Measurements from ENCODE around the gene BCOR. TPM values are rescaled to one million over a fixed set of nuclear protein-coding genes. Genes with fewer than 3 reads are reported as not detected.

BCOR gene
- total and polyA plus RNA-seq, 2 of the 13 experiments (the other 11 are each of a cell fraction or from before 2014, with no cell fraction given) = 14.3 to 15.2 TPM

- TF ChIP-seq PATZ1 (CRISPR knock-in tag; IDR thresholded peaks at IDR 0.05) = peak; percentile 54; the same call in 1 of the 2 replicates
- TF ChIP-seq ZFP41 (CRISPR knock-in tag; IDR thresholded peaks at IDR 0.05; ENCODE audit: borderline replicate concordance) = no peak
- peak; percentile 76 for TF ChIP-seq HIC2 (CRISPR knock-in tag; IDR thresholded peaks at IDR 0.05; ENCODE audit: low read depth)
- TF ChIP-seq PITX1 (CRISPR knock-in tag; IDR thresholded peaks at IDR 0.05) = peak; percentile 100
- TF ChIP-seq PAXIP1 (CRISPR knock-in tag; conservative IDR thresholded peaks at IDR 0.05) = peak; percentile 83
- no peak for TF ChIP-seq GTF2F1 (IDR thresholded peaks at IDR 0.05; ENCODE audit: low read length)
- TF ChIP-seq TEAD3 (CRISPR knock-in tag; optimal IDR thresholded peaks at IDR 0.05; ENCODE audit: borderline replicate concordance) = peak; percentile 50
- TF ChIP-seq GMEB1 (CRISPR knock-in tag; IDR thresholded peaks at IDR 0.05; ENCODE audit: borderline replicate concordance) = no peak
- peak; percentile 65; the same call in 1 of the 2 replicates for TF ChIP-seq PHF21A (CRISPR knock-in tag; IDR thresholded peaks at IDR 0.05)
- no peak for TF ChIP-seq SOX13 (IDR thresholded peaks at IDR 0.05)
- peak in 1 of 2 experiments; percentile 71; a peak in 2 of 4 replicates for TF ChIP-seq SOX13 (CRISPR knock-in tag; conservative IDR thresholded peaks at IDR 0.05 in 1 of 2, IDR thresholded peaks at IDR 0.05 in 1 of 2)
- TF ChIP-seq DPF2 (CRISPR knock-in tag; IDR thresholded peaks at IDR 0.05; ENCODE audit: borderline replicate concordance, low read depth) = peak; percentile 56; the same call in 1 of the 2 replicates
- TF ChIP-seq EP300 (IDR thresholded peaks at IDR 0.05; ENCODE audit: low read depth in 2 of 2, low read length in 2 of 2) = peak in 1 of 2 experiments; percentile 64; a peak in 2 of 4 replicates
- no peak for TF ChIP-seq EP300 (CRISPR knock-in tag; IDR thresholded peaks at IDR 0.05; ENCODE audit: borderline replicate concordance)
- no peak for TF ChIP-seq ZNF326 (CRISPR knock-in tag; IDR thresholded peaks at IDR 0.05; ENCODE audit: borderline replicate concordance)
- TF ChIP-seq NR2F6 (IDR thresholded peaks at IDR 0.05) = peak; percentile 35; the same call in 1 of the 2 replicates
- 0 out of 2 replicates have a peak, but pooled peaks have one; percentile 19 for TF ChIP-seq NR2F6 (CRISPR knock-in tag; IDR thresholded peaks at IDR 0.05)
- peak; percentile 67; the same call in 1 of the 2 replicates for TF ChIP-seq HDAC2 (CRISPR knock-in tag; IDR thresholded peaks at IDR 0.05)
- peak; percentile 65 for TF ChIP-seq GATAD2A (CRISPR knock-in tag; IDR thresholded peaks at IDR 0.05)
- 0 out of 4 replicates have a peak, but pooled peaks of 1 of the 2 experiments have one; percentile 17 for TF ChIP-seq KLF16 (CRISPR knock-in tag; IDR thresholded peaks at IDR 0.05)
Observed at GRCh38 chrX:40082447-40083119, 15.2 kb downstream of the BCOR start (continued).
